Uterus (tissue), 2 donors: ENCODE results near the gene CLSTN1.

Source experiments
- CTCF ChIP-seq, 4 experiments: fragments of 200-600 bp in 2 of 4; fragments of 450-650 bp in 2 of 4; sonication (generic) in 2 of 4; IDR thresholded peaks; one replicate each; pipeline ENCODE4 v1.5.1; 2016 to 2019; ENCODE audit warnings: antibody characterized with exemption in 4 of 4, mild to moderate bottlenecking in 2 of 4, moderate library complexity in 1 of 4
- POLR2A ChIP-seq, 2 donors: fragments of 450-650 bp; IDR thresholded peaks; one replicate each; pipeline ENCODE4 v1.6.1; 2016; ENCODE audit warnings: antibody characterized with exemption in 2 of 2, mild to moderate bottlenecking in 1 of 2, moderate library complexity in 1 of 2

GRCh38 chr1:9801909-9802308 is 21.9 kb downstream of the CLSTN1 start:
- TF ChIP-seq POLR2A (IDR thresholded peaks at IDR 0.05) (no peak), CTCF (IDR thresholded peaks at IDR 0.05) (no peak)
